Breast epithelium (tissue), 3 donors: ENCODE measurements around the gene FARP2.

ENCODE experiments used
- CTCF ChIP-seq, 3 donors: fragments of 450-650 bp; IDR thresholded peaks; one replicate each; pipeline ENCODE4 v1.5.1; 2016 to 2017; ENCODE audit warnings: antibody characterized with exemption in 3 of 3, mild to moderate bottlenecking in 3 of 3, moderate library complexity in 3 of 3
- POLR2AphosphoS5 ChIP-seq, 3 donors: sonication (generic); formaldehyde crosslinking; IDR thresholded peaks; one replicate each; pipeline ENCODE4 v1.6.1; 2017; ENCODE audit warnings: antibody characterized with exemption in 3 of 3

- TF ChIP-seq POLR2AphosphoS5 (IDR thresholded peaks at IDR 0.05) (no peak), CTCF (IDR thresholded peaks at IDR 0.05) (no peak)
Observed at GRCh38 chr2:241514986-241515737, 159.1 kb downstream of the FARP2 start.
